A172 (cell line): ENCODE data around the gene KCNK7. TPM values are rescaled to one million over a fixed set of nuclear protein-coding genes. Genes with fewer than 3 reads are reported as not detected.

Source experiments
- total RNA-seq: library from RNA; depleted of rRNA; stranded (reverse); fragments of >200 nt; shearing (Covaris generic); gene quantifications from 2 replicates; pipeline ENCODE4 v1.2.3, GENCODE V29; 2014; rRNA removed

Gene KCNK7
- total RNA-seq, 1 experiment from 2014 or later, result not detected

Other genes starting within 250 kb of the KCNK7 start
- 2.0 and 3.5 TPM in 2 replicates for gene TIGD3, start 241.0 kb downstream of the KCNK7 start, total RNA-seq
- gene SLC25A45, start 213.2 kb downstream of the KCNK7 start, total RNA-seq, result 3.5 and 7.0 TPM in 2 replicates
- gene FRMD8, start 209.2 kb downstream of the KCNK7 start, total RNA-seq, result 21.5 and 36.9 TPM in 2 replicates
- gene NEAT1, start 173.0 kb downstream of the KCNK7 start, total RNA-seq, result 20.6 and 28.9 TPM in 2 replicates
- 1,067 and 1,084 TPM in 2 replicates for gene MALAT1, start 96.8 kb downstream of the KCNK7 start, total RNA-seq
- 65.6 and 70.6 TPM in 2 replicates for gene SCYL1, start 70.7 kb downstream of the KCNK7 start, total RNA-seq
- gene LTBP3, start 37.4 kb downstream of the KCNK7 start, total RNA-seq, result 13.2 and 25.6 TPM in 2 replicates
- 46.9 and 57.0 TPM in 2 replicates for gene ZNRD2, start 25.3 kb downstream of the KCNK7 start, total RNA-seq
- gene FAM89B, start 23.3 kb downstream of the KCNK7 start, total RNA-seq, result 39.2 and 62.8 TPM in 2 replicates
- gene EHBP1L1, start 19.7 kb downstream of the KCNK7 start, total RNA-seq, result 50.1 and 83.3 TPM in 2 replicates
- gene MAP3K11, start 18.4 kb upstream of the KCNK7 start, total RNA-seq, result 38.2 and 39.2 TPM in 2 replicates
- 19.6 and 20.1 TPM in 2 replicates for gene PCNX3, start 20.0 kb upstream of the KCNK7 start, total RNA-seq
- gene SIPA1, start 42.3 kb upstream of the KCNK7 start, total RNA-seq, result 10.4 and 19.5 TPM in 2 replicates
- 24.9 and 29.7 TPM in 2 replicates for gene RELA, start 67.1 kb upstream of the KCNK7 start, total RNA-seq
- 26.1 and 37.3 TPM in 2 replicates for gene KAT5, start 116.5 kb upstream of the KCNK7 start, total RNA-seq
- 81.0 and 84.7 TPM in 2 replicates for gene RNASEH2C, start 125.0 kb upstream of the KCNK7 start, total RNA-seq
- 13.2 and 14.8 TPM in 2 replicates for gene AP5B1, start 185.2 kb upstream of the KCNK7 start, total RNA-seq
- not detected in 2 replicates for gene OVOL1, start 191.3 kb upstream of the KCNK7 start, total RNA-seq
- gene SNX32, start 238.2 kb upstream of the KCNK7 start, total RNA-seq, result not detected in 2 replicates